HG03378 (cell line): ENCODE measurements around the gene TBX5.

Experiments
- ATAC-seq: cut with Tn5 transposase; IDR thresholded peaks from one replicate; pipeline ENCODE4 v1.9.1; 2021; ENCODE audit warnings: mild to moderate bottlenecking, moderate library complexity; ENCODE audit not compliant: unreplicated experiment

The TBX5 gene

GRCh38 chr12:114434341-114434740, 28.4 kb upstream of the TBX5 start:
- no peak for ATAC-seq

- no peak for ATAC-seq
These were observed 26.0 kb upstream of the TBX5 start for GRCh38 chr12:114431902-114432301.

GRCh38 chr12:114430306-114430705, 24.4 kb upstream of the TBX5 start:
- no peak for ATAC-seq

DNA sequence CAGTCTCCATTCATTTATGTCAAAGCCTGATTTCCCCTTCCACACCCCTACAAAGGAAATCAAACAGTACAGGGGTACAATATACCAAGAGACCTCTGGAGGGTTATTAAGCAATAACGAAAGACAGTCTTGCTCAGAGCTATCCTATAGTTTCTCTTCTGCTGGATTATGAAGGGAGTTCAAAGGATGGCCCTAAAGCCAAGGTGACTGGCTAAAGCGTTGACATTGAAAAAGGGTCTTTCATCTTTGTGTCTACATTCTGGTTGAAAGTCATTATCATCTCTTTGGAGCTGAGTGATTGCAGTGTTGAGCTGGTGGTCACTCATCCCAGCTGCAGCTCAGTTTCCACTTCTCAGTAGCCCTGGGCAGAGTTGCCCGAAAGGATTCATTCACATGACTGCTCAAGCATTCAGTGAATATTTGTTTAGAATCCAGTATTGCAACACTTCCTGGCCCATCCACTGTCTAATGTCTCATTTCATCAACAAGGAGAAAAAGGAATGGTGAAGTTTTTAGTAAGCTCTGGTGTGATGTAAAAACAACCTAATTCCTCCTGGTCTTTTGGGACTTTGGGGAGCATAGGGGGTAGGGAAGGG, 19.2 kb upstream of the TBX5 start:
- ATAC-seq, result no peak

DNA sequence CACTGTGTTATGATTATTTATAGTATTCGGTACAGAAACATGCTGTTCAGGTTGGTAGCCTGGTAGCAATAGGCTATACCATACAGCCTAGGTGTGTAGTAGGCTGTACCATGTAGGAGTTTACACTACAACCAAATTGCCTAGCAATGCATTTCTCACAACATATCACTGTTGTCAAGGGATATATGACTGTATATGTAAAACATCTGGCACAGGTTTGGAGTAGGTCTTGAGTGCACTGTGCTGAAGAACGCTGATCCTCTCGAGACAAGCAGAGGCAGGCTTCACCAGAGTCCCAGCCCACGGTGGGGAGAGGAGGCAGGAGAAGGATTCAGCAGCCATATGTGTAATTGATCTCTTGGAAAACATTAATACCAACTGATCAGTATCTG, 15.0 kb upstream of the TBX5 start:
- ATAC-seq, result no peak

- ATAC-seq, result no peak
These were observed 14.4 kb upstream of the TBX5 start for GRCh38 chr12:114420182-114420943.

DNA sequence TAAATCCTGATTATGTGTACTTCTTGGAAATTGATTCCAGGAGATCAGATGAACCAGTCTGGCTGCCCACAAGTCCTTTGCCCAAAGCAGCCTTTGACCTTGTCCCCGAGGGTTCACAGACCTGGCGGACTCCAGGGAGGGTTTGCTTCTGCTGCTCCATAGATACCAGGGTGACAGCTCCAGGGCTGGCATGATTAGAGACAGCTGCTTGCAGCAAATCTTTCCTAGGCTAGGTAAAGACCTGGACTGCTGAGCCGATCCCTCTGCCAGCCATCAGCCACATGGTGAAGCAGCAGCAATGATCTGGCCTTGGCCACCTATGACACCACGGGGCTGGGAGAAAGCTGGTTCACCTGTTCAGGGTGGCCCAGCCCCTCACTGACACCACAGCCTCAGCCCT, 10.1 kb upstream of the TBX5 start:
- no peak for ATAC-seq

- no peak for ATAC-seq
These were observed 9.6 kb upstream of the TBX5 start for GRCh38 chr12:114415525-114415868.

- ATAC-seq, result no peak
These were observed 9.1 kb upstream of the TBX5 start for GRCh38 chr12:114414866-114415524.

DNA sequence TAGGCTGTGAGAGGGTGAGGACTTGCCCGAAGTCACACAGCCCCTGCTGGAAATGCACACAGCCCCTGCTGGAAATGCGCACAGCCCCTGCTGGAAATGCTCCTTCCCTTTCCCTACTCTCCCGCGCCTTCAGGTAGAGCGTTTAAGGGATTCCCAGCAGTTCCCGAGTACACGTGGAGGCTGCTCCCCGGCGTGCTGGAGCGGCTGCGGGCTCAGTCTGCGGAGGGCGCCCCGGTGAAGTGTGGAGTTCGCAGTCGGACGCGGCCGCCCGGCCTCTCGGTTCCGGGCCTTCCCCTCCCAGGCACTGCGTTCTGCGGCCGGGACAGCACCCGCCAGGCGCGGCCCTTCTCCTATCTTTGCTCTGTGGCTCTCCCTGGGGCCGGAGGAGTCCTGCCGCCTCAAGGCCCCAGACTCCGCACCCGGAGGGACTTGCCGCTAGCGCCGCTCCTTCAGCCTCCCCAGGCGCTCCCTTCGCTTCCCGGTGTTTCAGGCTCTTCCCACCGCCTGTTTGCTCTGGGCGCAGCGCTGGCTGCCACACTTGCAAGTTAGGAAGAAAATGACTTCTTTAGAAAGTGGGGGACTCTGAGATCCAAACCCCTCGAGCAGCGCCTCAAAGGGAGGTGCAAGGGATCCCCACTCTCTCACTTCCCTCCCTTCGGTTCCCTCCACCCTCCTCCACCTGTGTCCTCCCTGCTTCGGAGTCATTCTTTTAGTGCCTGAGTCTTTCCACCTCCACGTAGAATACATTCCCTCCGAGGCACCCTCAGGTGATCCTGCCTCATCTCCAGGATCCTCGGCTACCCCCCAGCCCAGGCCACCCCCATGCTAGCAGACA, 8.3 kb upstream of the TBX5 start:
- no peak for ATAC-seq

DNA sequence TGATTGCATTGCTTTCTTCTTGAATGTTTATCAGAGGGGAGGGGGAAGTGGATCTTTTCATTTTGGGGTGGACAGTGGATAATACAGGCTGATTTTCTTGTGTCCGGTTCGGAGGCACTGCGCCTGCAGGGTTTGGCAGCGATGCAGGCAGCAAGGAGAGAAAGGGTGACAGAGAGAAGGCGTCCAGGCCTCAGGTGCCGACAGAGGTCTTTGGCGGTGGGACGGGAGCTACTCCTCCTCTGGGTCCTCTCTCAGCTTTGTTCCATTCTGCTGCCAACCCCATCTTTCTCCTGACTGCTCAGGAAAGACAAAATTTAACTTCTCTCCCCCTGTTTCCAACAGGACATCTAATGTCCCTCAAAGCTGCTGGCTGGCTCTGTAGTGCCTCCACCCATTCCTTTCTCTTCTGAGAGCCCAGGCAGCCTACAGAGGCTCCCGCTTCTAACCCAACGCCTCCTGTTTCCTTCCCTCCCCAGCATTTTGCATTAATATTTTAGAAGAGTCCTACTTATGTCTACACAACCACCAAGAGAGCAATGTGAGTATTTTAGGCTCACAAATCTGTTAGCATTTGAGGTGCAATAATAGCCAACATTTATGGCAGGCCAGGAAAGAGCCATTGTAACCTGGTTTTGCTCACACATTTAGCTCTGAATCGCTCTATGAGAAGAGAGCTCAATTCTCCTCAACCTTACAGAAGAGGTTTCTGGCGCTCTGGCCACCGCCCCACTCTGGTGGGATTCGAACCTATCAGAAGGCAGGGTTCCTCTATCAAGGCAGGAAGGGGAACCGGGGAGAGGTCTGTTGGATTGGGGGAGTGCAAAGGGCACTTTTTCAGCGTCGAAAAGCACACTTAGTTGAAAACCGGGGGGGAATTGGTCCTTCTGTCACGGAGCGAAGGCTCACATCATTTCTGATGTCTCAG, 7.1 kb upstream of the TBX5 start:
- ATAC-seq, result no peak

DNA sequence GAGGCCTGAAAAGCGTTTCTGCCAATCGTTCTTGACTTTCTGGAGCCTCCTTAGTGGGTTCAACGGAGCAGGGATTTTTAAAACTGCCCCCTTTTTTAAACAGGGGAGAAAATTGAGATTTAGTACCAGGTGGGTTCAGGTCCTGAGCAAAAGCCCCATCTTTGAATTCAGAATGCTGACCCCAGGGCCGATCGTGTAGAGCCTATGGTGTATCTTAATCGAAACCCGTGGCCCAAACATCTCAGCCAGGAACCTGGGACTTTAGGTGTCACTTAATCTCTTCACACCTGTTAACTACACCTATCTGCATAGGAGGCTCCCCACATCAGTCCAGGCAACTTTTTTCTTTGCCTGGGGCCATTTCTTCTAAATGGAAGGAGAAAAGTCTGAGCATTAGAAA, 6.4 kb upstream of the TBX5 start:
- ATAC-seq, result no peak

- no peak for ATAC-seq
These were observed 5.3 kb upstream of the TBX5 start for GRCh38 chr12:114411071-114411837.

DNA sequence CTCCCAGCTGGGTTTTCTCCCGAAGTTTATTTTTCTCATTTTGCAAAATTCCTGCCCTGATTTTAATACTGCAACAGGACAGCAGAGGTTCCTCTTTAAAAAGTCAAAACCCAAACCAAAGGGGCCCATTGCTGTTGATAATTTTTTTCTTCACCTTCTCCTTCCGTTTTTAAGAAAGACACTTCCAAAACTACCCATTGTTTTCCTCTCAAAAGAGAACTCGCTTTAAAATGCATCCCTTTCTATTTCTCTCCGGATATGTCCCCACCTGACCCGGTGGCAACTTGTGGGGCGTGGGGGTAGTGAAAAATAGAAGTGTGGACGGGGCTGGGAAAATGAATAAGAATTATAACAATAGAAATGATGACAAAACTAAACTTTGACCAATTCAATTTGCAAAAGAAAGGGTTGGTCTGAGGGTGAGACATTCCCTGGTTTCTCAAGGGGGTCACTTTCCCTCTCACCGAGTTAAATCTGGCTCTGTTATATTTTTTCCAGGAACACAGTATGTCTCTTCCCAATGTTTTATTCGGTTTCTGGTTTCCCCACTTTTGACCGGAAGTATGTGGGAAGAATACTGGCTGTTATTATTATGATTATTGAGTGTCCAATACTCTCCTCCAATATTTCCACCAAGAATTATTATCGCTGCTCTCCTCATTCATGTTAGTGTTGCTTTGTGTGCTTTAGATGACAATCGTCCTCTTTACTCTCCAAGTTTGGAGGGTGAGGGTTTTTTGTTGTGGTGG, 4.1 kb upstream of the TBX5 start:
- no peak for ATAC-seq

DNA sequence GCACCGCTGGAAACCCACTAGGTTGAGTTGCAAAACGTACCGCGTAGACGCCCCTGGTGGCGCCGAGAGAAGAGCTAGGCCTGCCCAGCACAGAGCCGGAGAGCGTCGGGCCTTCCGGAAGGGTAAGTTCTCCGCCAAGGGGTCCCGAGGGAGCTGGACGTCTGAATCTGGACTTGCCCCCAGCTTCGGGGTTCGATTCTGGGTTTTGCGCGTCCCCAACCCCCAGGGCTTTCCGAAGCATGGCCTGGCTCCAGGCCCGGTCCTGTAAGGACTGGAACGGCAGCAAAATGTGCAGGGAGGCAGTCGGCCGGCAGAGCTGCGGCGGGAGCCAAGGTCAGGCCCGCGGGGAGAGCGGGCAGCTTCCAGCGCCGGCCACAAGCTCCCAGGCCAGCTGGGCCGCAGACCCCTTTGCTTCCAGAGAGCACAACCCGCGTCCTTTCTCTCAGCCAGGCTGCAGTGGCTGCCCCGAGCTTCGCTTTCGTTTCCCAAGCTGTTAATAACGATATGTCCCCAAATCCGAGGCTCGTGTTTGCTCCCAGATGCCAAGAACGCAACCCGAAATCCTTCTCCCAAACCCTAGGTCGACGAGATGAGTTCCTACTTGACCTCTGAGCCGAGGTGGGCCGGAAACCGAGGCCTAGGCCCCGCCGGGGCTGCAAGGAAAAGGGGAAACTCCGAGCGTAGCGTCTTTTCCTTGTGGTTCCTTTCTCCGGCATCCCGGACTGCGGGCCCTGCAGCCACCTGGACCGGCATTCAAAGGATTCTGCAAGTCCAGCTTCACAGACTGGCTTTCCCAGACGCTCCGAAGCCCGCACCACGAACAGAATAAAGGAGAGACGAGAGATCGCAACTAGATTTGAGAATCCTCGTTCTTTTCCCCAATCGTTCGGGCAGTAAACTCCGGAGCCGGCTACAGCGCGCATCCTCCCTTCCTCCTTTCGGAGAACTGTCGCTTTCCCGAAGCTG, 3.2 kb upstream of the TBX5 start:
- ATAC-seq, result no peak

- ATAC-seq, result no peak
These were observed 2.5 kb upstream of the TBX5 start for GRCh38 chr12:114408471-114408885.

GRCh38 chr12:114407842-114408411, 2.0 kb upstream of the TBX5 start:
- no peak for ATAC-seq
